GM18907 (cell line): ENCODE measurements around the gene DCPS.
"Not testable (repeated sequence)": the region's sequence is repeated elsewhere in the genome, so short reads cannot be mapped to it uniquely, and the experiment has no call there.

Experiments
- ATAC-seq: cut with Tn5 transposase; IDR thresholded peaks from one replicate; pipeline ENCODE4 v1.9.1; 2021; ENCODE audit warnings: mild to moderate bottlenecking, moderate library complexity; ENCODE audit not compliant: unreplicated experiment

DCPS gene

DNA sequence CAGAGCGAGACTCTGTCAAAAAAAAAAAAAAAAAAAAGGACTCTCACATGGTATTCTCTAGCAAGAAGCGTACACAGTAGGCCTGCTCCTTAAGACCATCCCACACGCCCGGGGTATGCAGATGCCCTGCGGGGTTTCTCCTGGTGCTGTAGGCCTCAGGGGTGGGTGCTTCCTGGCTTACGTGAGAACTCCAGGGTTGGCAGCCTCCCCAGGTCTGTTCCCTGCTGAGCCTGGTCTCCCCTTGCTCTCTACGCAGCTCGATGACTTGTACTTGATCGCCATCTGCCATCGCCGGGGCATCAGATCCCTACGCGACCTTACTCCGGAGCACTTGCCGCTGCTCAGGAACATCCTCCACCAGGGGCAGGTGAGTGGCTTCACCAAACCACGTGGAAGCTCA lies 39.2 kb downstream of the DCPS start:
- no peak for ATAC-seq

DNA sequence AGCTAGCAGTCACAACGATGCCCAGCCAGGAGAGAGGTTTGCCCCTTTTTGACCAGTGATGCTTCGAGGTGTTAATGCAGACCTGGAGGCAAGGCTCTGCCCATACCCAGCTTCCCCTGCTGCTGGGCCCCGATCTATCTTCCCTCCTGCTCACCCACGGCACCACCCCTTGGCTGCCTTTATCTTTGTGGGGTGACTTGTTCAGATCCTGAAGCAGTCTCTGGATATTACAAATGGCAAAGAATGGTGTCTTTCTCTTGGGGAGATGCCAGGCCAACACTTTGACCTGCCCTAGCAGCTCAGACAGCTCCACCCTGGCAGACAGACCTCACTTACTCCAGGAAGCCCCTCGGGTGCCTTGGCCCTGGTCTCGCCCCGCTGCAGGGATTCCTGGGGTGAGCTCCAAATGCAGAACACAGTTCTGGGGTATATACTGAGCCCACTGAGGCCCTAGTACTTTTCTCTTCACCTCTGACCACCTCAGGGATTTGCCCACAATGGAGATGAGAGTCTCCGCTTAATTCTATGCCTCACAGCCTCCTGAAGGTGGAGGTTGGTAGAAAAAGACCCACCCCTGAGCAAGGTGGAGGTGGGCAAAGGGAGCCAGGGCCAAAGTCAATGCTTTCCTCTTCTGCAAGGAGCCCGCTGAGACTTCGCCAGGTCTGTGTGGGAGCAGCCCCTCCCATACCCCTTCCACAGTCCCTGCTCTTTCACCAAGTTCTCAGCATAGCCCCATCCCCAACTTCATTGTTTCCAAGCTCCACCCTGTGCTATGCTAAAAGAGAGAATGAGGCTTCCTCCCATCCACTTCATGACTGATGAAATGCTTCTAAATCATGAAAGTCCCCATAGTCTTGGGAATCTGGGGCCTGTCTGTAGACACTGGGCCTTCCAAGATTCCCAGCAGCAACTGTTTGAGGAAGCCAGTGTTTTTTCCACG lies 40.6 kb downstream of the DCPS start:
- no peak for ATAC-seq

- no peak for ATAC-seq
Observed at GRCh38 chr11:126345283-126345682, 41.4 kb downstream of the DCPS start.

DNA sequence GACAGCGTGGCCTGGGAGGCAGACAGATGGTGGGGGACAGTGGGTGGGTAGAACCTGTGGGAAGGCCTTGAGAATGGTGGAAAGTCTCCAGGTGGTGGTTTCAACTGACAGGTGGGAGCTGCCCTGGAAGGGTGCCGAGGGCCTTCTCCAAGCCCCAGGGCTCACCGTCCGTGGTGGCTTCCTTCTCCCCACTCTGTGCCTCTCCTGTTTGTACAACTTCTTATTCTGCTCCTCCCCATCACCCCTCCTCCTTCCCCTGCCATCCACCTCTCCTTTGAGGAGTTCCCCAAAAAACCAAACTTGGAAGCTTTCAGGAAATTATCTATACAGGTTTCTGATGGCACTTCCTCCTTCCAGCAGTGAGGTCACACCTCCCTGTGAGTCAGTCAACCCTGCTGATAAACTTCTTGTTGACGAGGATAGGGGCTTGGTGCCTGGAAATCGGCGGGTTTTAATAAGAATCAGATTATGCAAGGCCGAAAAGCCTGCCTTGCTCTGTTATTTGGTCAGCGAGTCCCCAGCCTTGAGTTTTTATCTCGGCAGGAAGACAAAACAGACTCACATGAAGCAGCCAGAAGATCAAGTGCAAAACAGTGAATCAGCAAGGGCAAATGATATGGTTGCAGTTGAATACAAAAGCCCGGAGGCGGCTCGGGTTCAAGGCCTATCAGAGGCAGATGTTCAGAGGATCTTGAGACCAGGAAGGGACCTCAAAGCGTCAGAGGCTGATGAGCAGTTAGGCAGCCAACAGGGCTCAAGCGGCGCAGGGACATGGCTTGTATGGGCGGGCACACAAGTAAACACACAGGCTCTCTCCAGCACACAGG lies 42.1 kb downstream of the DCPS start:
- no peak for ATAC-seq

DNA sequence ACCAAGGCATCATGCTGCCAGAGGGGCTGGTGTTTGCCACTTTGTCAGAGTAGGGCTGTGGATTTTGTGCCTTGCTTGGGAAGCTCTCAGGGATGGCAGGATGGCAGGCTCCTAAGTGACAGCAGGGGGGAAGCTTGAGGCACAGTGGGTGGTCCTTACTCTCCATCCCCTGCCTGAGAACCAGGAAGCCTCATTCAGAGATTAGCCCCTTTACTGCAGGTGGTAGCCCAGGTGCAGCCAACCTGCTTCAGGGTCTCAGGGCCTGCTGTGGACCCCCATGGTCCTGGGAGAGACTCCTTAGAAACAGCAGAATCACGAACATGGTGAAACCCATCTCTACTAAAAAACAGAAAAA lies 42.7 kb downstream of the DCPS start:
- ATAC-seq: no peak

- ATAC-seq: not testable (repeated sequence)
Observed at GRCh38 chr11:126346946-126347345, 43.1 kb downstream of the DCPS start.

DNA sequence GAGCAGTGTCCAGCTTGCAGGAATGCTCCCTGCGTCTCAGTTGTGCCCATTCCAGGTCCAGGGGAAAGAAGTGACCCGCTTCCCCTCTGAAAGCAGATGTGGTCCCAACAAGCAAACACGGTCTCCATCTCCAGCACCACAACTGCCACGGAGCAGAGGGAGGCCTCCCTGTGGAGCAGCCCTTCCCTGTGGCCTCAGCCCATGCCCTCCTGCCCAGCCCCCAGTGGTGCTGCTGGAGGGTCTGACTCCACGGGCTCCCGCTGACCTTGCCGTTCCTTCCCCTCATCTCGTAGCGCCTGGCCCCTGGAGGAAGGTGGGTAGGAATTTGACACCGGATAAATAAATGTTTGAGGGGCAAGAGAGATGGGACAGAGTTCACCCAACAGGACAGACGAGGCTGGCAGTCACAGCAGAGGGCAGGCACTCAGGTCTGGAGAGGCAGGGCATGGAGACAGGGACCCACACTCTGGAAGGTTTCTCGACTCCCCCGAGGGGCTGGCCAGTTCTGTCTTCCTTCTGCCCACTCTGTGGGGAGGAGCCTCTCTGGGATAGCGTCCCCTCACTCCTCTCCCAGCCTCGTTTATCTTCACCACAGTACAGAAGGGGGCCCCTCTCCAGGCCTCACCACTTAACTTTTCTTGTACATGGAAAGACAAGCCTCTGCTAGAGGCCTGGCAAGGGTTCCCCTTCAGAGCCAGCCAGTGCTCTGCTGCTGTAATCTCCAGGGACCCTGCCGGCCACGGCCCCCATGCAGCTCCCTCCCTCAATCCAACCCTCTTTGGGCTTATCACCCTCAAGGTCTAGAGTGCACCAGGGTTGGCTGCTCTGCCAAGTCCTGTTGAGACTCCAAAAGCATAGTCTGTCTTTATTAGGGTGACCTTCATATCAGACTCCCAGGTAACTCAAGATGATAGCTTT lies 44.1 kb downstream of the DCPS start:
- ATAC-seq: no peak

DNA sequence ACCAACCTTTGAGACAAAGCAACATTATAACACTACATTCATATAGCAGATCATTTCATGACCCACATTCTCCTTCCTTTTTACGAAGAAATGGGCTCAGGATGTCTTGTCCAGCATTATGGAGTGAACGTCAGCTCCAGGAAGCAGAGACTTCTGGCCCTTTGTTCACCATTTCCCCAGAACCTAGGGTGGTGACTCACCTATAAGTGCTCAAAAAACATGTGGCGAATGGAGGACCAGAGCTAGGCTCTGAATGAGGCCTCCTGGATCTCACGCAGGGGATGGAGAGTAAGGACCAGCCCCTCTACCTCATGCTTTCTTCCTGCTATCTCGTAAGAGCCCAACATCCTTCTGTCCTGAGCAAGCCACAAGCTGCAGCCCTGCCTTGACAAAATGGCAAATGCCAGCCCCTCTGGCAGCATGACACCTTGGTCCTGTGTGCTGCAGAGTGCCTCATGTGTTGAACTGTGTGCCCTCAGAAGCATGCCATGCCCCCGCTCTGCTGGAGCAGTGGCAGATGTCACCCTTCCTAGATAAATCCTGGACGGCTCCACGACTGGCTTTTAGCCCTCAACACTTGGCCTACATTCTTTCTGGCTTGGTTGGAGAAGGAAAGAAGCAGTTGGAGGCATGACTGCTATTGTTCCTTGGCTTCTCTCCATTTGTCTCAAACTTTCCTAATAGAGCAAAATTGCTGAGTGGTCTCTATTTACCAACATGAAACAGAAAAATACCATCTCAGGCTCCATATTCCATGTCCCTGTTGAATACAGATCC lies 45.1 kb downstream of the DCPS start:
- no peak for ATAC-seq

DNA sequence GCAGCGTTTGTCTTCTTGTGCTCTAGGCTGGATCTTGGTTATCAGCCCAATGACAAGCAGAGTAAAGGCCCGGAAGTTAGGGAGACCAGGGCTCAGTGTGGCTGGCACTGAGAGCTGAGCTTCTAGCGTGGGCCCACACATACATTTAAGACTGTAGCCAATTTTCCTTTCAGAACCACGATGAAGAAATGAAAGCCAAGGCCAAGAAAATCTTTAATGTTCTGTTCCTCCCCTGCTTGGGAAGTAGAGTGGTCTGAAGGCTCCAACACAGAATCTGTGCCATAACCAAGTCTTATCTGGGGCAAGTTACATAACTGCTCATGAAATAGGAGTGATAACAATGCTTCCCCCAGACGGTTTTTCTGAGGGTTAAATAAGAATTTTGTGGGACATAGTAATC lies 47.0 kb downstream of the DCPS start:
- ATAC-seq: no peak

DNA sequence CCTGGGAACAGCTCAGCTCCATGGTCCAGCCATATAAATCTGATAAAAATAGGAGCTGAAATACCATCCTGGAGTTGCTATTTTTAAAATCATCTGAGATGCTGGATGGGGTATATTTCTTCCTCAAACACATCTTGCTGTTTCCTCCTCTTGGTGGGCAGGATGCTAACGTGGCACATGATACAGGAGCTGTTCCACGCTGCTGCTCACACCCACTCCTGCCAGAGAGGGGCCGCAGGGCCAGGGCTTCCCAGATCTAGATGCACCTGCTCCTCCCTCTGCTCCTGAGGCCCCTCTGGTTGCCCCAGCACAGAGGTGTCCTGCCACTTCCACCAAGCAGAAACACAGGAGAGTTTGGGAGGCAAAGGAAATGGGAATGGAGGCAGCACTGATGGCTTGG lies 48.3 kb downstream of the DCPS start:
- no peak for ATAC-seq

DNA sequence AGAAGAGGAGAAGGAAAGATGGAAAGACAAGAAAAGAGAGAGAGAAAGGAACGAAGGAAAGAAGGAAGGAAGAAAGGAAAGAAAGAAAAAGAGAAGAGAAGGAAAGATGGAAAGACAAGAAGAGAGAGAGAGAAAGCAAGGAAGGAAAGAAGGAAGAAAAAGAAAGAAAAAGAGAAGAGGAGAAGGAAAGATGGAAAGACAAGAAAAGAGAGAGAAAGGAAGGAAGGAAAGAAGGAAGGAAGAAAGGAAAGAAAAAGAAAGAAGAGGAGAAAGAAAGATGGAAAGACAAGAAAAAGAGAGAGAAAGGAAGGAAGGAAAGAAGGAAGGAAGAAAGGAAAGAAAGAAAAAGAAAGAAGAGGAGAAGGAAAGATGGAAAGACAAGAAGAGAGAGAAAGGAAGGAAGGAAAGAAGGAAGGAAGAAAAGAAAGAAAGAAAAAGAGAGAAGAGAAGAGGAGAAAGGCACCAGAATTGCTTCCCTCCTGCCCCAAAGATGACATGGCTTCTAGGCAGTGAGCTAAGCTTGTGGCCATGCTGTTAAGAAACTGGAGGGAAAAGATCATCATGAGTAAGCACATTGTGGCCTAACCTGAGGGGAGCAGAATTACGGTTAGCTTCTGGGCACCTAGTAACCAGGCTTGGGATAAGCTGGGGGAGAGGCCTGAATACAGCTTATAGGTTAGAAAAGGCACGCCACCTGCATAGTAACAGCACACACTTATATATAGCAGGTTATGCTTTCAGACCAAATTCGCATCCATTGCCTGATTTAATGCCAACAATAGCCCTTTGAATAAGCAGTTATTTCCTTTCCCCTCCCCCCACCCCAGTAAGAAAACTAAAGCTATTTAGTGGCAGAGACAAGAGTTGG lies 49.3 kb downstream of the DCPS start:
- no peak for ATAC-seq

DNA sequence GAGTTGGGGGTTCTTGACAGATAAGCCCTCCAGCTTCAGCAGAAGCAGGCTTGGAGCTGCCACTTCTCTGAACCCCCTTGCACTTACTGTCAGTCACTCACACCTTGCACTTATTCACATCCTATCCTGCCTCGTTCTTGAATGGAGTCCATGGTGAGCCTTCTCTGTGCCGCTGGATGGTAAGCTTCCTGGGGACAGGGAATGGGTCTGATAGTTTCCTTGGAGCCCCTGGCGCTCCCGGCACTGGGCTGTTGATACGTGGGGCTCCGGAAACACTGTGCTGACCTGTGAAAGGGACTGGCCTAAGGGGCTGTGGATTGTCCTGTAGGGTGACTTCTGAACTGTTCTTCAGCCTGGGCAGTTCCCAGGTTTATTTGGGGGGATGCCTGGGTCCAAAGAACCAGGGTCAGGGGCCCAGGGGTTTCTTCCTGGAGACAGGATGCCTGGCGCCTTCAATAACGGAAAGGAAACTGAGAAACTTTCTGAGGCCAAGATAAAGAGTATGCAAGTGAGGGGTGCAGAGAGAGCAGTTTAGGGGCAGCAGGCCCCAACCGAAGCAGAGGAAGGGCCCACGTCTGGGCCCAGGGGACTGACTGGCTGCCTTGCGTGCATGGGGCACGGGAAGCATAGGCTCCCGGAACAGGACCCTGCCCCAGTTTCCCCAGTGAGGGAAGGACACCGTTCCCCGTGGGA lies 50.9 kb downstream of the DCPS start:
- peak; percentile 39 for ATAC-seq

GRCh38 chr11:126355324-126355925 lies 51.6 kb downstream of the DCPS start, which contains the start of gene ST3GAL4:
Gene ST3GAL4 (plus strand): TSS chr11:126355686. CDS start chr11:126406156, 50,470 bp downstream.
- peak; percentile 66 for ATAC-seq

- peak; percentile 16 for ATAC-seq
Observed at GRCh38 chr11:126355926-126356897, 52.4 kb downstream of the DCPS start.

- no peak for ATAC-seq
Observed at GRCh38 chr11:126357055-126357962, 53.4 kb downstream of the DCPS start.
